ENCODE measurements around the gene EMC9. TPM values are rescaled to one million over a fixed set of nuclear protein-coding genes. Genes with fewer than 3 reads are reported as not detected.
A peak's percentile ranks its signal among the peaks of the same experiment; 100 is the strongest.

The EMC9 gene, protein sequence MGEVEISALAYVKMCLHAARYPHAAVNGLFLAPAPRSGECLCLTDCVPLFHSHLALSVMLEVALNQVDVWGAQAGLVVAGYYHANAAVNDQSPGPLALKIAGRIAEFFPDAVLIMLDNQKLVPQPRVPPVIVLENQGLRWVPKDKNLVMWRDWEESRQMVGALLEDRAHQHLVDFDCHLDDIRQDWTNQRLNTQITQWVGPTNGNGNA
- total RNA-seq (13.8 TPM in 2 replicates), polyA plus RNA-seq (32.2 and 34.1 TPM in 2 replicates)

DNA sequence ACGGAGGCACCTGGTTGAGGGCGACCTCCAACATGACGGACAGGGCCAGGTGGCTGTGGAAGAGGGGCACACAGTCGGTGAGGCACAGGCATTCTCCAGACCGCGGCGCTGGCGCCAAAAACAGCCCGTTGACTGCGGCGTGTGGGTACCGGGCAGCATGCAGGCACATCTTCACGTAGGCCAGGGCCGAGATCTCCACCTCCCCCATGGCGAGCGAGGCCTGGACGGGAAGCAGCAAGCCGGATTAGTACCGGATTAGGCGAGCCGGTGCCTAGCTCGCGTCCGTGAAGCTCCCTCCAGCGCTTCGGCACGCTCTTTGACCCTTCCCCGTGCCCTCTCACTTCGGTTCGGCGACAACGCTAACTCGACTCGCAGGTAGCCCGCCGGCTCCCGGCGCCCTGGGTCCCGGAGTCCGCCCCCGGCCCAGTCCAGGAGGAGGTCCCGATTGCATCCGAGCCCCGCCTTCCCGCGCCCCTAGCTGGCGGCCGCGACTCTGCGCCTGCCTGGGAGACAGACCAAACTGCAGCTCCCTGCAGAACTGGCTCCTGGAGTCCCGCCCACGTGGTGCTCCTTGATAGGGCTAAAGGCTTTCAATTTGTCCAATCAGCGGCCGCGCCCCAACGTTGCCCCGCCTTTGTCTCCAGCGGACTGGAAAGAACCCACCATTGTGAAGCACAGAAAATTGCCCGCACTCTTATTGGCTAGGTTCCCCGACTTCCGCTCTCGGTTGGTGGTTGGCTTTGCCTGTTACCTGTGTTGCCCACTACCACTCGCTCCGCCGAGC is at the start of gene EMC9:
TSS of gene EMC9 (minus strand) at position 495 of the 784 bp plus-strand sequence. CDS start at position 208, 287 bp downstream.
- Histone ChIP-seq H3K27me3 (no peaks in the 10 kb centered on the region), H3K4me2 (peak within 1 kb of the TSS; percentile 97), H3K27ac (peak within 1 kb of the TSS; percentile 75), H3K4me3 (peak within 1 kb of the TSS; percentile 27), H3K36me3 (replicated peaks; ENCODE audit: insufficient read depth, low read depth) (no peaks in the 10 kb centered on the region), H3K9me3 (ENCODE audit: low read depth) (no peaks in the 10 kb centered on the region), H4K20me1 (ENCODE audit: insufficient read depth, poor library complexity, severe bottlenecking) (peaks cover 3% of the 10 kb centered on the region), H3K79me2 (peaks cover 59% of the 10 kb centered on the region), H3K9me2 (replicated peaks; ENCODE audit: insufficient read depth) (no peaks in the 10 kb centered on the region), H2AFZ (peak within 1 kb of the TSS; percentile 44), H3K4me1 (ENCODE audit: insufficient read depth) (peaks cover 16% of the 10 kb centered on the region)
- TF ChIP-seq, protein P1, sequence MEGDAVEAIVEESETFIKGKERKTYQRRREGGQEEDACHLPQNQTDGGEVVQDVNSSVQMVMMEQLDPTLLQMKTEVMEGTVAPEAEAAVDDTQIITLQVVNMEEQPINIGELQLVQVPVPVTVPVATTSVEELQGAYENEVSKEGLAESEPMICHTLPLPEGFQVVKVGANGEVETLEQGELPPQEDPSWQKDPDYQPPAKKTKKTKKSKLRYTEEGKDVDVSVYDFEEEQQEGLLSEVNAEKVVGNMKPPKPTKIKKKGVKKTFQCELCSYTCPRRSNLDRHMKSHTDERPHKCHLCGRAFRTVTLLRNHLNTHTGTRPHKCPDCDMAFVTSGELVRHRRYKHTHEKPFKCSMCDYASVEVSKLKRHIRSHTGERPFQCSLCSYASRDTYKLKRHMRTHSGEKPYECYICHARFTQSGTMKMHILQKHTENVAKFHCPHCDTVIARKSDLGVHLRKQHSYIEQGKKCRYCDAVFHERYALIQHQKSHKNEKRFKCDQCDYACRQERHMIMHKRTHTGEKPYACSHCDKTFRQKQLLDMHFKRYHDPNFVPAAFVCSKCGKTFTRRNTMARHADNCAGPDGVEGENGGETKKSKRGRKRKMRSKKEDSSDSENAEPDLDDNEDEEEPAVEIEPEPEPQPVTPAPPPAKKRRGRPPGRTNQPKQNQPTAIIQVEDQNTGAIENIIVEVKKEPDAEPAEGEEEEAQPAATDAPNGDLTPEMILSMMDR (IDR thresholded peaks at IDR 0.05; ENCODE audit: poor library complexity), result peak; percentile 28
- no peak for TF ChIP-seq EZH2 (IDR thresholded peaks at IDR 0.05; ENCODE audit: borderline replicate concordance)
- WGBS (ENCODE audit: low lambda C conversion rate, missing lambda C conversion rate), result 2% methylated on average over 59 of the region's 65 CpGs
- DNase-seq (ENCODE audit: low spot score), result peak; percentile 100

DNA sequence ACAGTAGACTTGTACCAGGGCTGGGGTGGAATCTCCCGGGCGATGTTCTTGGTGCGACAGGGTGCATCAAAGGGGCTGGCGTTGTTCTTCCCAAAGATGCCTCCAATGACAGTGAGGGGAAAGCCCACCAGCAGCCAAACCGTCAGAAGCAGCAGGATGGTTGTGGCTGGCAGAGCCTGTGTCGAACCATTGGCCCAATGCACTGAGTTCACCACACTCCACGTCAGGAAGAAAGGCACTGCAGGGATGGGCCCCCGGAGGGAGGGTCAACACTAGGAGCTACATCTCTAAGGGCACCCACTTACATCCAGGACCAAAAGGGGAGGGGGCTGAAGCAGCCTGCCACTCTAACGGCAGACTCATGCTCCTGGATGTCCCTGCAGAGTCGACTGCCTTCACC is 49.0 kb upstream of the EMC9 start:
- H3K9me3 ChIP-seq (ENCODE audit: low read depth), result no peaks in the 10 kb centered on the region
- H2AFZ ChIP-seq, result no peak overlapping the region
- H3K4me1 ChIP-seq (ENCODE audit: insufficient read depth), result peaks cover 14% of the 10 kb centered on the region
- no peak overlapping the region for H3K4me3 ChIP-seq
- DNase-seq (ENCODE audit: low spot score), result no peak
- WGBS (ENCODE audit: low lambda C conversion rate, missing lambda C conversion rate), result 96% methylated on average over 10 of the region's 10 CpGs
- H3K79me2 ChIP-seq, result peaks cover 46% of the 10 kb centered on the region
- TF ChIP-seq EZH2 (IDR thresholded peaks at IDR 0.05; ENCODE audit: borderline replicate concordance) (no peak), EZH2phosphoT487 (IDR thresholded peaks at IDR 0.05; ENCODE audit: low read depth, severe bottlenecking, unreplicated experiment) (no peak)
- TF ChIP-seq, protein P1 (IDR thresholded peaks at IDR 0.05; ENCODE audit: poor library complexity), result no peak
- no peak overlapping the region for H3K4me2 ChIP-seq
- H3K27me3 ChIP-seq, result no peaks in the 10 kb centered on the region
- H4K20me1 ChIP-seq (ENCODE audit: insufficient read depth, poor library complexity, severe bottlenecking), result no peaks in the 10 kb centered on the region
- no peaks in the 10 kb centered on the region for H3K9me2 ChIP-seq (replicated peaks; ENCODE audit: insufficient read depth)
- H3K27ac ChIP-seq, result no peak overlapping the region
- H3K36me3 ChIP-seq (replicated peaks; ENCODE audit: insufficient read depth, low read depth), result no peaks in the 10 kb centered on the region

DNA sequence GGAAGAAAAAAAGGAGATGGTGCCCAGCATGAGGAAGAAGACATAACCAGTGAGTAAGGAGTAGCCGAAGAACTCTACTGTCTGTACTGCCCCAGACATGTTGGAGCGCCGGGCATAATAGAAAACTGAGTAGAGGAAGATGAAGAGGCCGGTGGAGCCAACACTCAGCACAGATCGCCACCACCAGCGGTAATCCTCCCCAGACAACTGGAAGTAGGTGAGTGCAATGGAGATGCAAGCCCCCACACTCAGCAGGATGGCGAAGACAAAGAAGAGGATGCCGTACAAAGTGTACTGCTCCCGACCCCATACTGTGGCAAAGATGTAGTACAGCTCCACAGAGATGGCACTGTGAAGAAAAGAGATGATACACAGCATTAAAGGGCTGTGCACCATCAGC is 48.1 kb upstream of the EMC9 start:
- H3K9me2 ChIP-seq (replicated peaks; ENCODE audit: insufficient read depth), result no peaks in the 10 kb centered on the region
- no peaks in the 10 kb centered on the region for H3K9me3 ChIP-seq (ENCODE audit: low read depth)
- H4K20me1 ChIP-seq (ENCODE audit: insufficient read depth, poor library complexity, severe bottlenecking), result no peaks in the 10 kb centered on the region
- H3K27ac ChIP-seq, result peak overlapping the region; percentile 66
- TF ChIP-seq EZH2 (IDR thresholded peaks at IDR 0.05; ENCODE audit: borderline replicate concordance) (no peak), EZH2phosphoT487 (IDR thresholded peaks at IDR 0.05; ENCODE audit: low read depth, severe bottlenecking, unreplicated experiment) (no peak)
- TF ChIP-seq, protein P1 (IDR thresholded peaks at IDR 0.05; ENCODE audit: poor library complexity), result no peak
- no peak for DNase-seq (ENCODE audit: low spot score)
- WGBS (ENCODE audit: low lambda C conversion rate, missing lambda C conversion rate), result 96% methylated on average over 9 of the region's 9 CpGs
- H3K36me3 ChIP-seq (replicated peaks; ENCODE audit: insufficient read depth, low read depth), result no peaks in the 10 kb centered on the region
- H3K79me2 ChIP-seq, result peaks cover 38% of the 10 kb centered on the region
- peaks cover 8% of the 10 kb centered on the region for H3K4me1 ChIP-seq (ENCODE audit: insufficient read depth)
- peak overlapping the region; percentile 34 for H2AFZ ChIP-seq
- H3K27me3 ChIP-seq, result no peaks in the 10 kb centered on the region
- H3K4me2 ChIP-seq, result peak overlapping the region; percentile 74
- no peak overlapping the region for H3K4me3 ChIP-seq
